ACC112 (cell line): Measurements from ENCODE around the gene C1QB.
A peak's percentile ranks its signal among the peaks of the same experiment; 100 is the strongest.
"Not testable (repeated sequence)": the region's sequence is repeated elsewhere in the genome, so short reads cannot be mapped to it uniquely, and the experiment has no call there.

Experiments
- H2AFZ ChIP-seq: fragments of 200-600 bp; sonication (generic); one replicate; pipeline ENCODE4 v1.6.0; 2017; ENCODE audit warnings: antibody characterized with exemption, low read length; ENCODE audit not compliant: unreplicated experiment
- H3K27ac ChIP-seq: fragments of 200-600 bp; sonication (generic); 2 replicates; pipeline ENCODE4 v1.5.1; 2014; ENCODE audit warnings: low read depth, mild to moderate bottlenecking, antibody characterized with exemption, low read length, moderate library complexity
- H3K27me3 ChIP-seq: fragments of 200-600 bp; sonication (generic); 2 replicates; pipeline ENCODE4 v1.6.1; 2014; ENCODE audit warnings: mild to moderate bottlenecking, antibody characterized with exemption, low read length, moderate library complexity, mixed read lengths; ENCODE audit not compliant: insufficient read depth
- H3K36me3 ChIP-seq: fragments of 200-600 bp; sonication (generic); 2 replicates; pipeline ENCODE4 v1.6.1; 2016; ENCODE audit warnings: mild to moderate bottlenecking, antibody characterized with exemption, low read length, moderate library complexity, mixed read lengths; ENCODE audit not compliant: insufficient read depth
- H3K4me1 ChIP-seq: fragments of 200-600 bp; sonication (generic); one replicate; pipeline ENCODE4 v1.6.1; 2016; ENCODE audit warnings: low read length, mixed read lengths; ENCODE audit not compliant: insufficient read depth, unreplicated experiment, control insufficient read depth
- H3K4me3 ChIP-seq: fragments of 200-600 bp; sonication (generic); 2 replicates; pipeline ENCODE4 v1.5.1; 2014; ENCODE audit warnings: mild to moderate bottlenecking, low read depth, low read length
- H3K79me2 ChIP-seq: fragments of 200-600 bp; sonication (generic); one replicate; pipeline ENCODE4 v1.6.0; 2016; ENCODE audit warnings: low read length; ENCODE audit not compliant: control insufficient read depth, unreplicated experiment, insufficient read depth

The C1QB gene

GRCh38 chr1:22699681-22700520 lies 46.9 kb downstream of the C1QB start:
- Histone ChIP-seq H3K4me3 (no peak overlapping the region), H3K4me1 (peaks cover 9% of the 10 kb centered on the region), H2AFZ (no peak overlapping the region), H3K79me2 (no peaks in the 10 kb centered on the region), H3K36me3 (no peaks in the 10 kb centered on the region), H3K27me3 (no peaks in the 10 kb centered on the region), H3K27ac (no peak overlapping the region)

GRCh38 chr1:22702296-22703085 lies 49.5 kb downstream of the C1QB start:
- H3K27ac ChIP-seq: no peak overlapping the region
- no peak overlapping the region for H3K4me3 ChIP-seq
- H2AFZ ChIP-seq: peak overlapping the region; percentile 28

GRCh38 chr1:22704440-22705067 lies 51.5 kb downstream of the C1QB start:
- H3K27ac ChIP-seq: no peak overlapping the region
- no peaks in the 10 kb centered on the region for H3K36me3 ChIP-seq
- H2AFZ ChIP-seq: no peak overlapping the region
- peaks cover 9% of the 10 kb centered on the region for H3K4me1 ChIP-seq
- H3K79me2 ChIP-seq: no peaks in the 10 kb centered on the region
- no peak overlapping the region for H3K4me3 ChIP-seq
- H3K27me3 ChIP-seq: no peaks in the 10 kb centered on the region

More at GRCh38 chr1:22702296-22703085, 49.5 kb downstream of the C1QB start:
- Histone ChIP-seq H3K36me3 (no peaks in the 10 kb centered on the region), H3K27me3 (no peaks in the 10 kb centered on the region), H3K4me1 (peaks cover 9% of the 10 kb centered on the region), H3K79me2 (no peaks in the 10 kb centered on the region)

GRCh38 chr1:22705586-22705985 lies 52.5 kb downstream of the C1QB start:
- Histone ChIP-seq H3K4me1 (peaks cover 14% of the 10 kb centered on the region), H3K36me3 (no peaks in the 10 kb centered on the region), H3K79me2 (no peaks in the 10 kb centered on the region), H3K27ac (no peak overlapping the region), H3K4me3 (no peak overlapping the region), H2AFZ (no peak overlapping the region), H3K27me3 (no peaks in the 10 kb centered on the region)

- H2AFZ ChIP-seq, H3K4me3 ChIP-seq, H3K27me3 ChIP-seq, H3K79me2 ChIP-seq, H3K27ac ChIP-seq, H3K36me3 ChIP-seq: not testable (repeated sequence)
- H3K4me1 ChIP-seq: peaks cover 14% of the 10 kb centered on the region
Observed at GRCh38 chr1:22706100-22706499, 53.1 kb downstream of the C1QB start.

GRCh38 chr1:22708777-22709176 lies 55.7 kb downstream of the C1QB start:
- no peak overlapping the region for H2AFZ ChIP-seq
- H3K4me1 ChIP-seq: peaks cover 22% of the 10 kb centered on the region
- no peaks in the 10 kb centered on the region for H3K27me3 ChIP-seq
- peaks cover 23% of the 10 kb centered on the region for H3K79me2 ChIP-seq
- no peaks in the 10 kb centered on the region for H3K36me3 ChIP-seq
- H3K4me3 ChIP-seq: no peak overlapping the region
- no peak overlapping the region for H3K27ac ChIP-seq

GRCh38 chr1:22709227-22709626 lies 56.2 kb downstream of the C1QB start:
- Histone ChIP-seq H2AFZ (no peak overlapping the region), H3K36me3 (no peaks in the 10 kb centered on the region), H3K27ac (no peak overlapping the region), H3K4me1 (peaks cover 22% of the 10 kb centered on the region), H3K4me3 (no peak overlapping the region), H3K27me3 (no peaks in the 10 kb centered on the region), H3K79me2 (peaks cover 24% of the 10 kb centered on the region)

- Histone ChIP-seq H3K36me3 (no peaks in the 10 kb centered on the region), H2AFZ (no peak overlapping the region), H3K27ac (no peak overlapping the region), H3K79me2 (peaks cover 24% of the 10 kb centered on the region), H3K4me1 (peaks cover 18% of the 10 kb centered on the region), H3K4me3 (peak overlapping the region; percentile 72), H3K27me3 (no peaks in the 10 kb centered on the region)
Observed at GRCh38 chr1:22709891-22710700, 57.1 kb downstream of the C1QB start.

GRCh38 chr1:22710701-22711049 lies 57.6 kb downstream of the C1QB start, which contains the start of gene EPHB2:
EPHB2 (plus strand) TSS chr1:22710839; CDS start chr1:22710983, 144 bp downstream.
- H3K27ac ChIP-seq: no peak within 1 kb of the TSS
- peaks cover 18% of the 10 kb centered on the region for H3K4me1 ChIP-seq
- no peaks in the 10 kb centered on the region for H3K36me3 ChIP-seq
- H3K79me2 ChIP-seq: peaks cover 24% of the 10 kb centered on the region
- no peaks in the 10 kb centered on the region for H3K27me3 ChIP-seq
- peak within 1 kb of the TSS; percentile 78 for H3K4me3 ChIP-seq
- H2AFZ ChIP-seq: peak within 1 kb of the TSS; percentile 70

- Histone ChIP-seq H3K27ac (no peak overlapping the region), H3K27me3 (no peaks in the 10 kb centered on the region), H3K79me2 (peaks cover 24% of the 10 kb centered on the region), H3K4me1 (peaks cover 18% of the 10 kb centered on the region), H3K36me3 (no peaks in the 10 kb centered on the region), H2AFZ (no peak overlapping the region), H3K4me3 (peak overlapping the region; percentile 78)
Observed at GRCh38 chr1:22711071-22711470, 58.0 kb downstream of the C1QB start.
